ENCODE measurements around the gene MGAT5B. TPM values are rescaled to one million over a fixed set of nuclear protein-coding genes. Genes with fewer than 3 reads are reported as not detected.

MGAT5B gene
- total and polyA plus RNA-seq, 10 donors = 0.02 to 2.0 (median 0.75) TPM

DNA sequence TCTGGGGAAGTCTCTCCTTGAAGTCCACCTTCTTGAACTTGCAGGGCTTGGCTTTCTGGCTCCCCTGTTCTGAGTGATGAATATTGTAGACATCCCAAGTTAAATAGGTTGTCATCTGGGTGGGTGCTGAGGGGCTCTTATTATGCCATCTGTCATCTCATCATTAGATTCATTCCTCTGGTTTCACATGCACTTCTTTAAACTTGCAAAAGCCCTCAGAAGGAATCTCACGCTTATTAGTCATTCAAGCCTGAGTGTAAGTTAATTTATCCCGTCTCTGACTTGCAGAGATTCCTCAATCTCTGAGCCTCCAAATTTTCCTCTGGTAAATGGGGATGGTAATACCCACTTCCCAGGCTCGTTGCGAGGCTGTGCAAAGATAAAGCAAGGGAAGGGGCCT, 5.7 kb downstream of the MGAT5B start:
- TF ChIP-seq POLR2AphosphoS5 (IDR thresholded peaks at IDR 0.05) (no peak), POLR2A (IDR thresholded peaks at IDR 0.05) (no peak)
- TF ChIP-seq, protein P1, sequence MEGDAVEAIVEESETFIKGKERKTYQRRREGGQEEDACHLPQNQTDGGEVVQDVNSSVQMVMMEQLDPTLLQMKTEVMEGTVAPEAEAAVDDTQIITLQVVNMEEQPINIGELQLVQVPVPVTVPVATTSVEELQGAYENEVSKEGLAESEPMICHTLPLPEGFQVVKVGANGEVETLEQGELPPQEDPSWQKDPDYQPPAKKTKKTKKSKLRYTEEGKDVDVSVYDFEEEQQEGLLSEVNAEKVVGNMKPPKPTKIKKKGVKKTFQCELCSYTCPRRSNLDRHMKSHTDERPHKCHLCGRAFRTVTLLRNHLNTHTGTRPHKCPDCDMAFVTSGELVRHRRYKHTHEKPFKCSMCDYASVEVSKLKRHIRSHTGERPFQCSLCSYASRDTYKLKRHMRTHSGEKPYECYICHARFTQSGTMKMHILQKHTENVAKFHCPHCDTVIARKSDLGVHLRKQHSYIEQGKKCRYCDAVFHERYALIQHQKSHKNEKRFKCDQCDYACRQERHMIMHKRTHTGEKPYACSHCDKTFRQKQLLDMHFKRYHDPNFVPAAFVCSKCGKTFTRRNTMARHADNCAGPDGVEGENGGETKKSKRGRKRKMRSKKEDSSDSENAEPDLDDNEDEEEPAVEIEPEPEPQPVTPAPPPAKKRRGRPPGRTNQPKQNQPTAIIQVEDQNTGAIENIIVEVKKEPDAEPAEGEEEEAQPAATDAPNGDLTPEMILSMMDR (IDR thresholded peaks at IDR 0.05 in 8 of 11, conservative IDR thresholded peaks at IDR 0.05 in 3 of 11) = no peak
- 76 to 89% (median 84%) methylated on average over 4 of the region's 4 CpGs for WGBS, 5 donors
- no peak for DNase-seq
- Histone ChIP-seq H3K27me3 (replicated peaks in 1 of 7) (peaks cover 8 to 68% (median 24%) of the 10 kb centered on the region in 7 donors), H3K36me3 (no peaks in the 10 kb centered on the region), H3K4me3 (no peak overlapping the region), H3K9me3 (peaks cover 0 to 18% (median 11%) of the 10 kb centered on the region in 8 donors), H3K4me1 (peaks cover 0 to 16% (median 12%) of the 10 kb centered on the region in 6 donors), H3K27ac (no peak overlapping the region)
- intact Hi-C loops (cut with DNase I; ENCODE audit: low total_unique reads) = loop anchor here (10.0 kb wide), 1 partner anchor 371 kb away; no protein-coding TSS in a partner anchor

DNA sequence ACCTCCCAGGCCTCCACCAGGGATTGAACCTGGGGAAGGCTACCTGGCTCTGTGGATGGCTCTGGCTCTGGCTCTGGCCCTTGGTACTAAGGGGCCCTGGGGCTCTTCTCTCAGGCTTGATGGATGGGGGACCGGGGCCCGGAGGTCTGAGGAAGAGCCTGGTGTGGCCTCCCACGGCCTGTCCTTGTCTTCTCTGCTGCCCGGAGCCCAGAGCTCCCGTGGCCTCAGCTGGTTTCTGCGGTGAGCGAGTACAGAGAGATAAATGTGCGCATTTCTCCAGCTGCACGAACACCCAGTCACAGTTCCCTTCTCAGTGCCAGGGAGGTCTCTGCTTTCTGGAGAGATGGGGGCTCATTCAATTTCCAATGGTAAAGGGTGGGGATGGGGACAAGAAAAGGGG, 9.2 kb downstream of the MGAT5B start:
- Histone ChIP-seq H3K36me3 (no peaks in the 10 kb centered on the region), H3K27ac (no peak overlapping the region), H3K9me3 (peaks cover 0 to 18% (median 11%) of the 10 kb centered on the region in 8 donors), H3K4me1 (no peaks in the 10 kb centered on the region), H3K4me3 (no peak overlapping the region), H3K27me3 (replicated peaks in 1 of 7) (peaks cover 0 to 51% (median 0%) of the 10 kb centered on the region in 7 donors)
- 79 to 86% (median 84%) methylated on average over 5 to 9 of the region's 9 CpGs for WGBS, 5 donors
- no peak for DNase-seq
- intact Hi-C loops (cut with DNase I; ENCODE audit: low total_unique reads) = loop anchor here (10.0 kb wide), 1 partner anchor 367 kb away; no protein-coding TSS in a partner anchor
- TF ChIP-seq POLR2AphosphoS5 (IDR thresholded peaks at IDR 0.05) = no peak
- TF ChIP-seq, protein P1 (IDR thresholded peaks at IDR 0.05 in 8 of 11, conservative IDR thresholded peaks at IDR 0.05 in 3 of 11) = no peak
- no peak for TF ChIP-seq POLR2A (IDR thresholded peaks at IDR 0.05)

DNA sequence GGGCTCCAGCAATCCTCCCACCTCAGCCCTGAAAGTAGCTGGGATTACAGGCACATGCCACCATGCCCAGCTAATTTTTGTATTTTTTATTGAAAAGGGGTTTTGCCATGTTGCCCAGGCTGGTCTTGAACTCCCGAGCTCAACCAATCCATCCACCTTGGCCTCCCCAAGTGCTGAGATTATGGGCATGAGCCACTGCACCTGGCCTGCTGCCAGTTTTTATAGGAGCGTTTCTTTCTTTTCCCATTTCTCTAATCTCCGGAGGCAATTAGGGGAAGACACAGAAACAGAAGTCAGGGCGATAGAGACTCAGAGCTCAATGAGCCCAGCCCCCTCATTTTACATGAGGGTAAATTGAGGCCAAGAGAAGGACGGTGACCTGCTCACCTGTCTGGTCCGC, 10.4 kb downstream of the MGAT5B start:
- Histone ChIP-seq H3K36me3 (no peaks in the 10 kb centered on the region), H3K27me3 (replicated peaks in 1 of 7) (peaks cover 0 to 40% (median 0%) of the 10 kb centered on the region in 7 donors), H3K4me1 (no peaks in the 10 kb centered on the region), H3K27ac (no peak overlapping the region), H3K9me3 (peaks cover 0 to 18% (median 11%) of the 10 kb centered on the region in 8 donors), H3K4me3 (no peak overlapping the region)
- 78 to 90% (median 86%) methylated on average over 6 of the region's 6 CpGs for WGBS, 5 donors
- no peak for DNase-seq
- TF ChIP-seq POLR2AphosphoS5 (IDR thresholded peaks at IDR 0.05) (no peak), POLR2A (IDR thresholded peaks at IDR 0.05) (no peak)
- TF ChIP-seq, protein P1 (IDR thresholded peaks at IDR 0.05 in 8 of 11, conservative IDR thresholded peaks at IDR 0.05 in 3 of 11) = no peak
- intact Hi-C loops (cut with DNase I; ENCODE audit: low total_unique reads) = loop anchor here (10.0 kb wide), 1 partner anchor 366 kb away; no protein-coding TSS in a partner anchor

DNA sequence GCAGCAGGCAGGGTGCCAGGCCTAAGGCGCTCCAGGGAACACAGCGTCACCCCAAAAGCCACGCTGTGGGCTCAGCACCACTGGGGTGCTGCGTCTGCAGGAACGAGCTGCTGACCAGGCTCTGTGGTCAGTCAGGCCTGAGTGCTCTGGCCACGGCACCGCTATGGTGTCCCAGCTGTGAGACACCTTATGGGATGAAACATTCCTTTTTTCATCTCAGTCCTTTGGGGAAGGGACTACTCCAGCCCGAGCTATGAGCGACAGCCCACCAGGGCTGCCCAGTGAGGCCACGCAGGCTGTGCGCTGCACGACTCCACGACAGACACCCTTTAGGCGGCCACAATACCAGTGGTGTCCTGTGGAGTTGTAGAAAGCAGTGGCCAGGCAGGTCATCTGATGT, 11.1 kb downstream of the MGAT5B start:
- 85 to 97% (median 90%) methylated on average over 11 to 14 of the region's 14 CpGs for WGBS, 5 donors
- intact Hi-C loops (cut with DNase I; ENCODE audit: low total_unique reads) = loop anchor here (10.0 kb wide), 1 partner anchor 366 kb away; no protein-coding TSS in a partner anchor
- TF ChIP-seq, protein P1 (IDR thresholded peaks at IDR 0.05 in 8 of 11, conservative IDR thresholded peaks at IDR 0.05 in 3 of 11) = no peak
- TF ChIP-seq POLR2AphosphoS5 (IDR thresholded peaks at IDR 0.05) = no peak
- TF ChIP-seq POLR2A (IDR thresholded peaks at IDR 0.05) = no peak

More for the DNA sequence above, 11.1 kb downstream of the MGAT5B start:
- Histone ChIP-seq H3K27ac (no peak overlapping the region), H3K9me3 (peaks cover 0 to 18% (median 11%) of the 10 kb centered on the region in 8 donors), H3K36me3 (no peaks in the 10 kb centered on the region), H3K4me1 (no peaks in the 10 kb centered on the region), H3K27me3 (replicated peaks in 1 of 7) (peaks cover 0 to 36% (median 0%) of the 10 kb centered on the region in 7 donors), H3K4me3 (no peak overlapping the region)
- no peak for DNase-seq
